Transverse colon (tissue), 4 donors: ENCODE measurements around the gene KRTAP24-1.

ENCODE experiments used
- CTCF ChIP-seq, 5 experiments: fragments of 200-600 bp in 3 of 5; fragments of 450-650 bp in 2 of 5; sonication (generic) in 3 of 5; IDR thresholded peaks; 1 replicate in 2 of 5; 2 replicates in 3 of 5; pipeline ENCODE4 v1.5.1; 2016 to 2017; ENCODE audit warnings: antibody characterized with exemption in 5 of 5, inconsistent platforms in 3 of 5, mild to moderate bottlenecking in 2 of 5, moderate library complexity in 1 of 5
- EP300 ChIP-seq: sonication (generic); formaldehyde crosslinking; IDR thresholded peaks from one replicate; pipeline ENCODE4 v1.6.1; 2017; ENCODE audit warnings: antibody characterized with exemption, low read depth
- POLR2A ChIP-seq: fragments of 450-650 bp; IDR thresholded peaks from one replicate; pipeline ENCODE4 v1.6.1; 2016; ENCODE audit warnings: antibody characterized with exemption, mild to moderate bottlenecking, moderate library complexity
- POLR2AphosphoS5 ChIP-seq, 3 donors: sonication (generic); formaldehyde crosslinking; IDR thresholded peaks; one replicate each; pipeline ENCODE4 v1.6.1; 2016; ENCODE audit warnings: antibody characterized with exemption in 3 of 3

GRCh38 chr21:30268608-30269197 lies 14.0 kb downstream of the KRTAP24-1 start:
- peak in 2 of 5 experiments; percentile 23 to 24 for TF ChIP-seq CTCF (IDR thresholded peaks at IDR 0.05)
- no peak for TF ChIP-seq EP300
- no peak for TF ChIP-seq POLR2A
- no peak for TF ChIP-seq POLR2AphosphoS5 (IDR thresholded peaks at IDR 0.05)
